Body of pancreas (tissue), 4 donors: ENCODE measurements around the gene TSPEAR. TPM values are rescaled to one million over a fixed set of nuclear protein-coding genes. Genes with fewer than 3 reads are reported as not detected.

Experiments
- ATAC-seq: fragments of 150-250 bp; one replicate; pipeline ENCODE4 v1.9.1; 2016
- DNase-seq, 4 donors: peaks; one replicate each; pipeline ENCODE4 v3.0.0-alpha.2; 2019
- H3K27ac ChIP-seq, 4 donors: fragments of 200-600 bp; sonication (generic); 1 replicate in 3 of 4; 2 replicates in 1 of 4; pipeline versions ENCODE4 v1.5.1 to v1.6.1; 2016 to 2019; ENCODE audit warnings: mild to moderate bottlenecking in 1 of 4, mixed read lengths in 1 of 4, moderate library complexity in 1 of 4
- H3K27me3 ChIP-seq, 2 donors: fragments of 200-600 bp; sonication (generic); one replicate each; pipeline ENCODE4 v1.6.0; 2016; ENCODE audit warnings: mild to moderate bottlenecking in 1 of 2
- H3K36me3 ChIP-seq, 2 donors: fragments of 200-600 bp; sonication (generic); replicated peaks in 1 of 2; 2 replicates each; pipeline ENCODE4 v1.5.1; 2016; ENCODE audit warnings: low read depth in 2 of 2; ENCODE audit not compliant: insufficient read depth in 1 of 2
- H3K4me1 ChIP-seq: fragments of 200-600 bp; sonication (generic); one replicate; pipeline ENCODE4 v1.6.0; 2016
- H3K4me3 ChIP-seq, 2 donors: fragments of 200-600 bp; sonication (generic); 1 replicate in 1 of 2; 2 replicates in 1 of 2; pipeline ENCODE4 v1.5.1; 2016 to 2019
- H3K9me3 ChIP-seq, 3 donors: fragments of 200-600 bp; sonication (generic); 1 replicate in 2 of 3; 2 replicates in 1 of 3; pipeline ENCODE4 v1.5.1; 2016
- POLR2A ChIP-seq, 3 donors: fragments of 450-650 bp; IDR thresholded peaks; one replicate each; pipeline ENCODE4 v1.6.1; 2016; ENCODE audit warnings: antibody characterized with exemption in 3 of 3, mild to moderate bottlenecking in 2 of 3
- WGBS, 2 donors: methylation state at CpG; one replicate each; pipeline ENCODE4 v1.1.5; 2017; 5-methylcytosine and 5-hydroxymethylcytosine counted together
- intact Hi-C: fragments of 100-400 bp; cut with DNase I; formaldehyde crosslinking; loops from one replicate; pipeline ENCODE4 v1.15.1; 2023
- total RNA-seq, 2 donors: library from RNA; depleted of rRNA; stranded (reverse); fragments of >200 nt; gene quantifications; one replicate each; pipeline ENCODE4 v1.1.0, GENCODE V29; 2016
- TF ChIP-seq, protein P1 (sequence below), 7 experiments: fragments of 450-650 bp in 4 of 7; fragments of 200-600 bp in 3 of 7; sonication (generic) in 3 of 7; IDR thresholded peaks; one replicate each; pipeline ENCODE4 v1.5.1; 2016 to 2019; ENCODE audit warnings: antibody characterized with exemption in 7 of 7

Gene TSPEAR
- total RNA-seq, 2 donors from 2014 or later, result 0.52 TPM; not detected in 1

DNA sequence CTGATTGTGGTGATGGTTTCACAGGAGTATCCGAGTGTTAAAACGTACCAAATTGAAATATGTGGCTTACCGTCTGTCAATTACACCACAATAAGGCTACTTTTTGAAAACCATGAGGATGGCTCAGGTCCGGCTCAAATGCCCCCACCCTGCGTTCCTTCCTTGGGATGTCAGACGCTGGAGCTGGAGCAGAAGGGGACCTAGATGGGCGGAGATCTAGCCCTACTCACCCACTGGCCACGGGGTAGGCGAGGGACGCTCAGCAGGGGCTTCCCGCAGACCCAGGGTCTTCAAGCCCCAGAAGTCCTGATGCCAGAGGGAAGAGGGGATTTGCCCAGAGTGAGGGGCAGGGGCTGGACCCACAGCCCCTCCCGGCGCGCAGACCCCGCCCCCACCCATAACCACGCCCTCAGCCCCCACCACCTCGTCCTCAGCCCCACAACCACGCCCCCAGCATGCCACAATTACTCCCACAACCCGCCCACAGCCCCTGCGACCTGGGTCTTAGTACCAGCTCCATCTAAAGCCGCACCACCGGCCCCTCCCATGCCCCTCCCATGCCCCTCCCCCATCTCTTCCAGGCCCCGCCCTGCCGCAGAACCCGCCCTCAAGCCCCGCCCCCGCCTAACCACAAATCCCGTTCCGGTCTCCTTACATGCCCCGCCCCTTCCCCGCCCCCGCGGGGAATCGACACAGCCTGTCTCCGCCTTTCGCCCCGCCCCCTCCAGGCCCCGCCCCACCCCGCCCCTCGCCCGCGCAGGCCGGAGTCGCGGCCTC lies 256.4 kb downstream of the TSPEAR start, which contains the start of gene LRRC3:
Gene LRRC3 (plus strand): TSS at position 764 of the 777 bp plus-strand sequence. CDS start 1,135 bp downstream, outside the sequence.
- Histone ChIP-seq H3K36me3 (no peaks in the 10 kb centered on the region), H3K9me3 (no peaks in the 10 kb centered on the region), H3K27me3 (no peaks in the 10 kb centered on the region), H3K4me3 (peak within 1 kb of the TSS; percentile 8 to 86), H3K27ac (no peak within 1 kb of the TSS), H3K4me1 (peaks cover 9% of the 10 kb centered on the region)
- WGBS, 2 donors, result 8 to 23% methylated on average over 10 to 28 of the region's 45 CpGs
- ATAC-seq (peak; percentile 89), DNase-seq (peak; percentile 86 to 92 (median 89))
- TF ChIP-seq, protein P1, sequence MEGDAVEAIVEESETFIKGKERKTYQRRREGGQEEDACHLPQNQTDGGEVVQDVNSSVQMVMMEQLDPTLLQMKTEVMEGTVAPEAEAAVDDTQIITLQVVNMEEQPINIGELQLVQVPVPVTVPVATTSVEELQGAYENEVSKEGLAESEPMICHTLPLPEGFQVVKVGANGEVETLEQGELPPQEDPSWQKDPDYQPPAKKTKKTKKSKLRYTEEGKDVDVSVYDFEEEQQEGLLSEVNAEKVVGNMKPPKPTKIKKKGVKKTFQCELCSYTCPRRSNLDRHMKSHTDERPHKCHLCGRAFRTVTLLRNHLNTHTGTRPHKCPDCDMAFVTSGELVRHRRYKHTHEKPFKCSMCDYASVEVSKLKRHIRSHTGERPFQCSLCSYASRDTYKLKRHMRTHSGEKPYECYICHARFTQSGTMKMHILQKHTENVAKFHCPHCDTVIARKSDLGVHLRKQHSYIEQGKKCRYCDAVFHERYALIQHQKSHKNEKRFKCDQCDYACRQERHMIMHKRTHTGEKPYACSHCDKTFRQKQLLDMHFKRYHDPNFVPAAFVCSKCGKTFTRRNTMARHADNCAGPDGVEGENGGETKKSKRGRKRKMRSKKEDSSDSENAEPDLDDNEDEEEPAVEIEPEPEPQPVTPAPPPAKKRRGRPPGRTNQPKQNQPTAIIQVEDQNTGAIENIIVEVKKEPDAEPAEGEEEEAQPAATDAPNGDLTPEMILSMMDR (IDR thresholded peaks at IDR 0.05), result no peak
- no peak for TF ChIP-seq POLR2A (IDR thresholded peaks at IDR 0.05)
- intact Hi-C loops, result no loop called here

DNA sequence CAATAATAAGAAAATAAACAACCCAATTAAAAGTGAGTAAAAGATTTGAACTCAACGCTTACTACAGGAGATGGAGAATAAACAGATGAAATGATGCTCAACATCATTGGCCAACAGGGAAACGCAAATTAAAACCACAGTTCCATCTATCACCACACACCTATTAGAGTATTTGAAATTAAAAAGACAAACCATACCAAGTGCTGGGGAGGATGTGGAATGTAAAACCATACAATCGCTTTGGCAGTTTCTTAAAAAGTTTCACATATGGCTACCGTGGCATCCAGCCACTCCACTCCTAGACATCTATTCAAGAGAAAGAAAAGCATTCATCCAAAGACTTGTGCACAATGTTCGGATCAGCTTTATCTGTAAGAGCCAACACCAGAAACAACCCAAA lies 257.3 kb downstream of the TSPEAR start:
- Histone ChIP-seq H3K27me3 (no peaks in the 10 kb centered on the region), H3K4me3 (no peak overlapping the region), H3K4me1 (peaks cover 9% of the 10 kb centered on the region), H3K36me3 (no peaks in the 10 kb centered on the region), H3K27ac (no peak overlapping the region), H3K9me3 (no peaks in the 10 kb centered on the region)
- 70 to 86% methylated on average over 5 of the region's 5 CpGs for WGBS, 2 donors
- DNase-seq, result no peak
- TF ChIP-seq, protein P1 (IDR thresholded peaks at IDR 0.05), result no peak
- TF ChIP-seq POLR2A (IDR thresholded peaks at IDR 0.05), result no peak
- no peak for ATAC-seq
- intact Hi-C loops, result no loop called here

- no peaks in the 10 kb centered on the region for H3K36me3 ChIP-seq
- ATAC-seq (no peak), DNase-seq (no peak)
- WGBS, 2 donors, result 78 to 83% methylated on average over 3 of the region's 3 CpGs
- H3K27ac ChIP-seq, result no peak overlapping the region
- H3K4me3 ChIP-seq, result no peak overlapping the region
- H3K9me3 ChIP-seq, result no peaks in the 10 kb centered on the region
- H3K27me3 ChIP-seq, result no peaks in the 10 kb centered on the region
- peaks cover 9% of the 10 kb centered on the region for H3K4me1 ChIP-seq
- intact Hi-C loops, result no loop called here
- no peak for TF ChIP-seq POLR2A (IDR thresholded peaks at IDR 0.05)
These were observed 258.3 kb downstream of the TSPEAR start for GRCh38 chr21:44453120-44453519.

DNA sequence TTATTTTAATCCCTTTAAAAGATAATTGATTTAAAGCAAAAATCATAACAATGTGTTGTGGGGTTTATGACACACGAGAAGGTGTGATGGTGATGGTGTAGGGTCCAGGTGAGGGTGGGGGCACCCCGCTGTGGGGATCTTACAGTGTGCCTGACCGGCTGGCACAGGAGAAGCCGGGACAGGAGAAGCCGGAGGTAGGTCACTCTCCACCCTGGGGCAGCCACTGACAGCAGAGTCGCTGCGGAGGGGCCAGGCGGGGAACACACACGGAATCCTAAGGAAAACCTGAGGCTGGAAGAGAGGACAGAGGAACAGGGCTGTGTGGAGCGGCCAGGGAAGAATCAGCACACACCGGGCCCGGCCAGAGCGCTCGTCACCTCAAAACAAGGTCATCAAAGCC lies 260.4 kb downstream of the TSPEAR start:
- Histone ChIP-seq H3K4me3 (no peak overlapping the region), H3K27me3 (no peaks in the 10 kb centered on the region), H3K4me1 (peaks cover 4% of the 10 kb centered on the region), H3K9me3 (no peaks in the 10 kb centered on the region), H3K27ac (no peak overlapping the region), H3K36me3 (no peaks in the 10 kb centered on the region)
- no peak for TF ChIP-seq POLR2A (IDR thresholded peaks at IDR 0.05)
- TF ChIP-seq, protein P1 (IDR thresholded peaks at IDR 0.05), result no peak
- WGBS, 2 donors, result 62 to 64% methylated on average over 14 of the region's 14 CpGs
- intact Hi-C loops, result no loop called here
- ATAC-seq (no peak), DNase-seq (no peak)

DNA sequence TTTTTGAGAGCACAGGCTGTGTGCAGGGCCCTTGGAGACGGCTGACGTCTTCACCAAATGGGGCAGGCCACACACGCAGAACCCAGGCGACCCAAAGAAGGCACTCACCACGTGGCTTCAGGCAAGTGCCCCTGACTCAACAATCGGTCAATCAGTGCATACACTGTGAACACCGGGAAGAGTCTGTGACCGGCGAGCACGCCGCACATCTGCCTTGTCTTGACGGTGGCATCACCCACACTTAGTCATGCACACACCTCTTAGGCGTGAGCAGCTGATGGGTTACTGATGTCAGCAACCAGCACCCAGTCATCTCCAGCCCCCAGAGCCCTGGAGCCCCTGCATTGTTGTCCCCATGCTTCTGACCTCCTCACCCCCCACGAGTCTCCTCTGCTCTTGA lies 261.0 kb downstream of the TSPEAR start:
- TF ChIP-seq, protein P1 (IDR thresholded peaks at IDR 0.05), result no peak
- no peak for TF ChIP-seq POLR2A (IDR thresholded peaks at IDR 0.05)
- 47 to 62% methylated on average over 5 to 14 of the region's 14 CpGs for WGBS, 2 donors
- no peaks in the 10 kb centered on the region for H3K4me1 ChIP-seq
- intact Hi-C loops, result no loop called here
- no peaks in the 10 kb centered on the region for H3K27me3 ChIP-seq
- H3K27ac ChIP-seq, result no peak overlapping the region
- no peak for ATAC-seq
- no peaks in the 10 kb centered on the region for H3K36me3 ChIP-seq
- no peaks in the 10 kb centered on the region for H3K9me3 ChIP-seq
- peak in 1 of 4 donors; percentile 2 for DNase-seq
- H3K4me3 ChIP-seq, result no peak overlapping the region
